SIG-M5 (cell line): ENCODE data around the gene APH1B.
"Not testable (repeated sequence)": the region's sequence is repeated elsewhere in the genome, so short reads cannot be mapped to it uniquely, and the experiment has no call there.

Experiments used
- DNase-seq: peaks from one replicate; lab custom pipeline; 2025; lab: John Stamatoyannopoulos, UW

Gene APH1B

GRCh38 chr15:63332367-63333124 lies 55.1 kb downstream of the APH1B start:
- DNase-seq: no peak

DNA sequence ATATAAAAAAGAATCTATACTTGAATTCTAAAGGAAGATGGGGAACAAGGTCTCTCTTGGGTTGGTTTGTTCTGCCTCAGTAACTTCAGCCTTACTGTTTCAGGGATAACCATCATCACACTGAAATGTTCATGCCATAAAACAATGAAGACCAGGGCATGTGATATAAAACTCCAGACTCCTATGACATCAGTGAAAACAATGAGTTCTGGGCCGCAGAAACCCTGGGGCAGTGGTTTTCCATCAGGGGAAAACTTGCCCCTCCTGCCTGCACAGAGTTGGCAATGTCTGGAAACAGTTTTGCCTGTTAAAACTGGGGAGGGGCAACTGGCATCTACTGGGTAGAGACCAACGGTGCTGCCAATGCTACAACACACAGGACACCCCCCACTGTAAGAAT lies 57.4 kb downstream of the APH1B start:
- DNase-seq: no peak

- DNase-seq: no peak
Measured at GRCh38 chr15:63335543-63336240, 58.3 kb downstream of the APH1B start.

DNA sequence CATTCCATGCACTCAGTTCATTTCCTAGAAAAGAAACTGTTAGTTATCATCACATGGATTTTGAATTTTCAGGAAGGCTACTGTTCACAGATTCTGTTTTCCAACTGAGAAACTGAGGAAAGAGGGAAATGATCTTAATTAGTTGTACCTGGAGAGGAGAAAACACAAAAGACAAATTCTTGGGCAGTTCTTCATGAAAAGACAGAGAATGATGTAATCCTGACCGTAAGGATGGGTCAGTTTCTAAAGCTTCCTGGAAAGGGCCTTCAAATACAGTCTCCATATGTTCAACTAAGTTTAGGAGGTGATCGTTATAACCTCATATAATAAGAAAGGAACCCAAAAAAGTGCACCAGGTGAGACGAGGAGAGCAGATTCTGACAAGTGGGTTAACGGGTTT lies 59.6 kb downstream of the APH1B start:
- no peak for DNase-seq

DNA sequence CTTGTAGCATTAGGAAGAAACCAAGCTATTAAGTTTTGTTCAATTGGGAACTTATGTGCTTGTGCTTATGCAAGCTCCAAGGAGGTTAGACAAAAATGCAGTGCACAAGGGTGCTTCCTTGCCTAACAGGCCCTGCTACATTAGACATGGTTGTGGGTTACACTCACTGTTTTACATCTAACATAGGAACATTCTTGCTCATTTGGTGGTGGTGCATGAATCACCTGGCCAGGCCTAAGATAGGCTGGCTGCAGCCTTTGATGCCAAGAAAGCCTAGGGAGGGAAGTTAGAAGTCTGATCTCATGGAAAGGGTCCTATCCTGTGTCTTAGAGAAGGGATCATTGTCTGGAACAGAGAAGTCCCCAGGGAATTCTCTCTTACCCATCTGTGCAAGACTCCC lies 60.8 kb downstream of the APH1B start:
- DNase-seq: no peak

- no peak for DNase-seq
Measured at GRCh38 chr15:63339006-63339766, 61.8 kb downstream of the APH1B start.

DNA sequence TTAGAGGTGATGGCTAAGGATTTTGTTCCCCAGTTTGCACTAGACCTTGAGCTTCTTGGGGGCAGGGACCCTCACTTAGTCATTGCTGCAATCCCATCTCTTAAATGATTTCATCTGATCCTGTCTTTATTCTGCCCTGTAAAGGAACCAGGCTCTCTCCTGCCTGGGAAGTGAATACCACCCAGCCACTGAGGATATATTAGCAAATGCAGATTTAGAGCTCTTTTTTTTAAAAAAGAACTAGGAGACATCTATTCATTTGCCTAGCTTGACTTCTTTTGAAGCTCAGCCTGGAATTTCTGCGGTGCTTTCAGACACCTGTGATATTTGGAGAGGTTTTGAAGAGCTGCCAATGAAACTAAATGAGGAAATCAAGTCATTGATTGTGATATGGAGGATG lies 62.4 kb downstream of the APH1B start:
- DNase-seq: no peak

DNA sequence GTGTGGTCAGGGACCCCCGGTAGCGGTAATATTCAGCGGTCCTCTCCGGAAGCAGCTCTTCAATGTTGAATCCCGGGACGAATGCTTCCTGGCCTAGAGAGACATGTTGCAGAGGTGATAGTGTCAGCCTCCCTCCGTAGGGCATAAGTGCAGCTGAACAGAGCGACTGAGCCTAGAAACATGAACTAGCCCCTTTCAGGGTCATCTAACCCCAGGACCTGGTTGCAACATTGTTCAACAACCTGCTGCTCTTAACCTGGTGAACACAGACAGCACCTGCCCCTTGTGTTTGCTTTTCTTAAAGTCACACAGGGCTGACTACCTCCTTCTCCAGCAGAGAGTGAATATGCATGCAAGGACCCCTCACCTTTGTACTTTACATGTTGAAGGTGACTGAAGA lies 62.9 kb downstream of the APH1B start:
- no peak for DNase-seq

- no peak for DNase-seq
Measured at GRCh38 chr15:63340878-63341277, 63.5 kb downstream of the APH1B start.

- no peak for DNase-seq
Measured at GRCh38 chr15:63341898-63342297, 64.5 kb downstream of the APH1B start.

DNA sequence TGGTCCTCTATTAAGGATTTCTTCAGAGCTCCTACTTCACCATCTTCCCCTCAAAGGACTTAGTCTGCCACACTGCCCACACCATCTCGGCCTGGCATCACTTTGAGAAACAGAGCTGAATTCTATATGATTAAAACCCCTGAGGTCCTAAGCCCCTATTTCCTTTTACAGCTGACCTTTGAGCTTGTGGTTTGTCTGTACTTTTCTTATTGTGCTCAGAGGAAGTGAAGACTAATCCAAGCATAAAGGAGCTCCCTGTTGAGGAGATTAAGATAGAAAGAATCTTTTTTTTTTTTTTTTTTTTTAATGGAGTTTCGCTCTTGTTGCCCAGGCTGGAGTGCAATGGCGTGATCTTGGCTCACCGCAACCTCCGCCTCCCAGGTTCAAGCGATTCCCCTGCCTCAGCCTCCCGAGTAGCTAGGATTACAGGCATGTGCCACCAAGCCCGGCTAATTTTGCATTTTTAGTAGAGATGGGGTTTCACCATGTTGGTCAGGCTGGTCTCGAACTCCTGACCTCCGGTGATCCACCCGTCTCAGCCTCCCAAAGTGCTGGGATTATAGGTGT lies 65.7 kb downstream of the APH1B start:
- not testable (repeated sequence) for DNase-seq

DNA sequence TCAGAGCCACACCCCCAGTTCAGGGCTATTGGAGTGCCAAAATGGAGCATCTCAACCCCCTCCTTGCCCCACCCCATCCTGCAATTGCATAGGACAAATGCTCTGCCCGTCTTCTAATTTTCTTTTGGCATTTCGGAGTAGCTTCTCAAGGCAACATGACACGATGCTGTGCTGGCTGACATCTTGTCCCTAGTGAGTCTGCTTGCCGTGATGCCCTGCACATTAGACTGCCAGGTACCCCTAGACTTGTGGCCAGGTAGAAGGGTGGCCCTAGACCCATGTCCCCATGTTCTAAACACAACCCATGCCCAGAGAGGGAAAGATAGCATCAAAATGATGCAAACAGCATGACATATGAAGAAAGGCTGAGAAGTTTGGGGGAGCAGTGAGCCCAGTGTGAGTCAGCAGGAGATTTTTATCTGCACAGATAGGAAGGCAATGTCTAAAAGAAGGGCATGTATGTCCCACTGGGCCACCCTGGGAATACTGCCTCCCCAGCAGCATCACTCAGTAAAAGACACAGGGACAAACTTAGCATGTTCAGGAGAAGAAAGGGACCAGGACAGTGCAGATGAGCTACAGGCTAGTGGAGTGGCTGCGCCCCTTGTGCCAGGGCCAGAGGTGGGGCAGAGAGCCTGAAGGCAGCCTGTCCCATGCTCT lies 67.5 kb downstream of the APH1B start:
- DNase-seq: no peak

DNA sequence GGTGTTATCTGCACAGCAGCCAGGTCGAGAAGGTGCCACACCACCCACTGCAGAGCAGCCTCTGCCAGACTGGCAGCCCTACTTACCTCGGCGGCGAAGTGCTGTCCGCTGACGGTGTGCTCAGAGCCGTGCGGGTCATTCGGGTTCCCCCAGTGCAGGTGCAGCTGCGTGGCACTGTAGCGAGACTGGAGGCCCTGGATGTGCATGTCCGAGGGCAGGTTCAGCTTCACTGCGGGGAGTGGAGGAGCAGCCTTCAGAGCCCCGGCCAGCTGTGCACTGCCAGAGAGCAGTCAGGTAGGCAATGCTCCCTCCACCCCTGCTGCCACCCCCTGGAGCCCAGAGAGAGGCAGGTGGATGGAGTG lies 68.0 kb downstream of the APH1B start:
- no peak for DNase-seq

GRCh38 chr15:63347074-63347857 lies 69.9 kb downstream of the APH1B start:
- no peak for DNase-seq

GRCh38 chr15:63348392-63348791 lies 71.0 kb downstream of the APH1B start:
- DNase-seq: no peak

GRCh38 chr15:63349156-63349555 lies 71.8 kb downstream of the APH1B start:
- DNase-seq: no peak

DNA sequence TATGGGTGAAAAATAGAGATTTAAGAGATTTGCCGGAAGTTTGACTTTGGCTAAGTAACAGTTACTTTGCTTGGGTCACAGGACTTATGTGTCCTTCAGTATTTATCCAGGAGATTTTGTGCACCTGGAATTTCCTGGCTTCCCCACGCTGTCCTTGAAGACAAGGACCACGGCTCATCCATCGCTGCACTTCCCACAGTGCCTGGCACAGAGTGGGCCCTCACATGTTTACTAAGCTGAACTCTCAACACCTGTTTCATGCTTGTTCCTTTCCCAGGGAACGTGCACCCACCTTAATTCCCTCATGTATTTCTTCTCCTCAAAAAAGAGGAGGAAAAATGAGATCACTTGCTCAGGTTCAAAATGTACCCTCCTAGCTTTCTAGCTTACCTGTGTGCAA lies 72.2 kb downstream of the APH1B start:
- no peak for DNase-seq

- DNase-seq: no peak
Measured at GRCh38 chr15:63350178-63350621, 72.8 kb downstream of the APH1B start.

DNA sequence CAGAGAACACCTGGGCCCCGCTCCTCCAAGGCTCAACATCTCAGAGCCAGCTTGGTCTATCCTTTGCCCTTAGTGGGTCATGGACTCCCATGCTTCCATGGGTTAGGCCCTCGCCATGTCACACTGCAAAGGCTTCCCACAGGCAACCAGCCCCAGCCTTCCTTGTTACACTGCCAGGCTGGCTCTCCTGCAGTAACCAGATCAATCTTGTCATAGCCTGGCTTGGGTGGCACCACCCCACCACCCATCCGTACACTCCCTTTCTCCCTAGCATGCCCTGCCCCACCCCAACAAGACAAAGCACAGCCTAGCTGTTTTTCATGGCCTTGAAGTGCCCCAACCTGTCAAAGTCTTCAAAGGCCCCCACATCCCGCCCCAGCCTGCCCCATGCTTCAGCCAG lies 73.8 kb downstream of the APH1B start:
- DNase-seq: no peak

- no peak for DNase-seq
Measured at GRCh38 chr15:63352808-63353207, 75.4 kb downstream of the APH1B start.

DNA sequence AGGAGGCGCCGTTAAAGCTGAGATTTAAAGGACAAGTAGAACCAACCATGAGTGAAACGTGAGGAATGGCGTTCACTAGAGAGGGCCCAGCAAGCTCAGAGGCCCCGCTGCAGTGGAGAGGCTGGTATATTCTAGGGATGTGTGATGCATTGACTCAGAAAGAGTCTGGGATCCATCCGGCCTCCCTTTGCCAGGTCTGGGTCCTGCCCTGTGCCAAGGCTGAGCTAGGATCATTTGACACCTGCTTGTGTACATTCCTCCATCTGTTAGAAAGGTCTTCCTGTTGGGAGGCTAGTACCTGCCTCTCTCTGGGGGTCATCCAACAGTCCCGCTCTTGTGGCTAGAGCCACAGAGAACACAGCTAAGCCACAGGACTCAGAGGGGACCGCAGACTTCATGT lies 75.9 kb downstream of the APH1B start:
- no peak for DNase-seq
